Calu3 (cell line): ENCODE results near the gene DRD4. TPM values are rescaled to one million over a fixed set of nuclear protein-coding genes. Genes with fewer than 3 reads are reported as not detected.

ENCODE experiments used
- BruUV-seq: library from RNA; stranded (reverse); fragments of 400-500 nt; replicated peaks from 2 replicates; lab custom pipeline; 2021; lab: Mats Ljungman, UMichigan
- CTCF ChIA-PET: fragments of 300-600 bp; sonication (Branson Sonifier 250); formaldehyde crosslinking; loops from one replicate; lab custom pipeline; 2022; ENCODE audit warnings: antibody characterized with exemption; lab: Charles Lee
- DNase-seq: peaks from one replicate; pipeline ENCODE4 v3.0.0; 2022
- H3K27ac Mint-ChIP-seq: one replicate; pipeline ENCODE4 v1.8.0; 2022; ENCODE audit warnings: mixed read lengths; ENCODE audit not compliant: unreplicated experiment
- H3K27me3 Mint-ChIP-seq: one replicate; pipeline ENCODE4 v1.8.0; 2022; ENCODE audit warnings: mixed read lengths; ENCODE audit not compliant: unreplicated experiment
- H3K36me3 Mint-ChIP-seq: one replicate; pipeline ENCODE4 v1.8.0; 2022; ENCODE audit warnings: mild to moderate bottlenecking, moderate library complexity, mixed read lengths; ENCODE audit not compliant: insufficient read depth, unreplicated experiment
- H3K4me1 Mint-ChIP-seq: one replicate; pipeline ENCODE4 v1.8.0; 2022; ENCODE audit warnings: mild to moderate bottlenecking, low read depth, mixed read lengths; ENCODE audit not compliant: unreplicated experiment
- H3K4me3 Mint-ChIP-seq: one replicate; pipeline ENCODE4 v1.8.0; 2022; ENCODE audit warnings: mild to moderate bottlenecking, low read depth, moderate library complexity, mixed read lengths; ENCODE audit not compliant: unreplicated experiment
- H3K9me3 Mint-ChIP-seq: one replicate; pipeline ENCODE4 v1.8.0; 2022; ENCODE audit warnings: low read depth, mixed read lengths; ENCODE audit not compliant: unreplicated experiment
- intact Hi-C: fragments of 100-400 bp; cut with micrococcal nuclease; formaldehyde crosslinking; loops from one replicate; pipeline ENCODE4 v1.10.0; 2022; ENCODE audit not compliant: unreplicated experiment
- total RNA-seq: library from RNA; stranded (reverse); gene quantifications from 2 replicates; pipeline ENCODE4 v1.2.3, GENCODE V29; 2022
- TF ChIP-seq, protein P1 (sequence below): fragments of 200-600 bp; IDR thresholded peaks from one replicate; pipeline ENCODE4 v1.8.0; 2022; ENCODE audit warnings: antibody characterized with exemption; ENCODE audit not compliant: unreplicated experiment

The DRD4 gene
- total RNA-seq, 1 experiment from 2014 or later, result 1.3 TPM

DNA sequence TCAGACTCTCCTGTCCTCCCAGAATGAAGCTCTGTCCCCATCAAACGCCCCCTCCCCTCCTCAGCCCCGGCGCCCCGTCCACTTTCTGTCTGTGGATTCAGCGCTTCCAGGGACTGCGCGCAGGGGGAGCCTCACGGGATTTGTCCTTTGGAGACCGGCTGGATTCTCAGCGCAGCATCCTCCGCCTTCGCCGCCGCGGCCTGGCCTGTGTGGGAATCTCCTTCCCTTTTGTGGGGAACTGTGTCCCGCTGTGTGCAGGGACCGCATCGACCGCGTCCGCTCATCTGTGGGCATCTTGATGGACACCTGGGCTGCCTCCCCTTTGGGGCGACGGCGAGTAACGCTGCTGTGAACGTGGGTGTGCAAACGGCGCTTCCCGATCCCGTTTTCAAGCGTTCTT lies 9.0 kb upstream of the DRD4 start:
- TF ChIP-seq, protein P1, sequence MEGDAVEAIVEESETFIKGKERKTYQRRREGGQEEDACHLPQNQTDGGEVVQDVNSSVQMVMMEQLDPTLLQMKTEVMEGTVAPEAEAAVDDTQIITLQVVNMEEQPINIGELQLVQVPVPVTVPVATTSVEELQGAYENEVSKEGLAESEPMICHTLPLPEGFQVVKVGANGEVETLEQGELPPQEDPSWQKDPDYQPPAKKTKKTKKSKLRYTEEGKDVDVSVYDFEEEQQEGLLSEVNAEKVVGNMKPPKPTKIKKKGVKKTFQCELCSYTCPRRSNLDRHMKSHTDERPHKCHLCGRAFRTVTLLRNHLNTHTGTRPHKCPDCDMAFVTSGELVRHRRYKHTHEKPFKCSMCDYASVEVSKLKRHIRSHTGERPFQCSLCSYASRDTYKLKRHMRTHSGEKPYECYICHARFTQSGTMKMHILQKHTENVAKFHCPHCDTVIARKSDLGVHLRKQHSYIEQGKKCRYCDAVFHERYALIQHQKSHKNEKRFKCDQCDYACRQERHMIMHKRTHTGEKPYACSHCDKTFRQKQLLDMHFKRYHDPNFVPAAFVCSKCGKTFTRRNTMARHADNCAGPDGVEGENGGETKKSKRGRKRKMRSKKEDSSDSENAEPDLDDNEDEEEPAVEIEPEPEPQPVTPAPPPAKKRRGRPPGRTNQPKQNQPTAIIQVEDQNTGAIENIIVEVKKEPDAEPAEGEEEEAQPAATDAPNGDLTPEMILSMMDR, result no peak
- DNase-seq, result no peak
- Mint-ChIP-seq H3K4me1 (peaks cover 9% of the 10 kb centered on the region), H3K36me3 (peaks cover 30% of the 10 kb centered on the region), H3K4me3 (no peak overlapping the region), H3K27ac (no peak overlapping the region), H3K9me3 (peaks cover 4% of the 10 kb centered on the region), H3K27me3 (no peaks in the 10 kb centered on the region)
- no TSS peak for BruUV-seq
- intact Hi-C loops, result no loop called here
- CTCF ChIA-PET, result no interaction called here

DNA sequence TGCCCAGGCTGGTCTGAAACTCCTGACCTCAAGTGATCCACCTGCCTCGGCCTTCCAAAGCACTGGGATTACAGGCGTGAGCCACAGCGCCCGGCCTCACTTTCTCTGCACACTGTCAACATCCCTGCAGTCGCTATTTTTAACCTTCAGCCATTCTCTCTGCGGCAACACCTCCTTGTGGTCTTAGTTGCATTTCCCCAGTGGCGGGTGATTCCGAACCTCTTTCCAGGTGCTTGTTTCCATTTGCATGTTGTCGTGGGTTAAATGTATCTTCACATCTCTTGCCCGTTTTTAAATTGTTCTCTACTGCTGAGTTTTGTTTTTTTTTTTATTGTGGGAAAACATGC lies 7.9 kb upstream of the DRD4 start:
- intact Hi-C loops, result no loop called here
- Mint-ChIP-seq H3K27ac (no peak overlapping the region), H3K27me3 (no peaks in the 10 kb centered on the region), H3K4me1 (no peaks in the 10 kb centered on the region), H3K4me3 (no peak overlapping the region), H3K9me3 (peaks cover 4% of the 10 kb centered on the region), H3K36me3 (peaks cover 19% of the 10 kb centered on the region)
- CTCF ChIA-PET, result no interaction called here
- BruUV-seq, result no TSS peak
- TF ChIP-seq, protein P1, result no peak
- no peak for DNase-seq

DNA sequence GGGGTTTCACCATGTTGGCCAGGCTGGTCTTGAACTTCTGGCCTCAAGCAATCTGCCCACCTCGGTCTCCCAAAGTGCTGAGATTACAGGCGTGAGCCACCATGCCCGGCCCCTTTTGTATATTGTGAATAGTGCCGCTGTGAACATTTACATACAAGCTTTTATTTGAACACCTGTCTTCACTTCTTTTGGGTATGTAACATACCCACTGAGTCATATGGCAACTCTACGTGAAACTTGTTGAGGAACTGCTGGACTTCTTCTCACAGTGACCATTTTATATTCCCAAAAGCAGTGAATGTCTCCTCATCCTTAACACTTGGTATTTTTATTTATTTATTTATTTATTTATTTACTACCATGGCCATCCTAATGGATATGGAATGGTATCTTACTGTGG lies 6.2 kb upstream of the DRD4 start:
- H3K9me3 Mint-ChIP-seq, result peaks cover 4% of the 10 kb centered on the region
- DNase-seq, result no peak
- H3K27ac Mint-ChIP-seq, result no peak overlapping the region
- CTCF ChIA-PET, result no interaction called here
- TF ChIP-seq, protein P1, result no peak
- H3K36me3 Mint-ChIP-seq, result peaks cover 15% of the 10 kb centered on the region
- H3K27me3 Mint-ChIP-seq, result no peaks in the 10 kb centered on the region
- intact Hi-C loops, result no loop called here
- no peak overlapping the region for H3K4me3 Mint-ChIP-seq
- H3K4me1 Mint-ChIP-seq, result no peaks in the 10 kb centered on the region
- BruUV-seq, result no TSS peak

DNA sequence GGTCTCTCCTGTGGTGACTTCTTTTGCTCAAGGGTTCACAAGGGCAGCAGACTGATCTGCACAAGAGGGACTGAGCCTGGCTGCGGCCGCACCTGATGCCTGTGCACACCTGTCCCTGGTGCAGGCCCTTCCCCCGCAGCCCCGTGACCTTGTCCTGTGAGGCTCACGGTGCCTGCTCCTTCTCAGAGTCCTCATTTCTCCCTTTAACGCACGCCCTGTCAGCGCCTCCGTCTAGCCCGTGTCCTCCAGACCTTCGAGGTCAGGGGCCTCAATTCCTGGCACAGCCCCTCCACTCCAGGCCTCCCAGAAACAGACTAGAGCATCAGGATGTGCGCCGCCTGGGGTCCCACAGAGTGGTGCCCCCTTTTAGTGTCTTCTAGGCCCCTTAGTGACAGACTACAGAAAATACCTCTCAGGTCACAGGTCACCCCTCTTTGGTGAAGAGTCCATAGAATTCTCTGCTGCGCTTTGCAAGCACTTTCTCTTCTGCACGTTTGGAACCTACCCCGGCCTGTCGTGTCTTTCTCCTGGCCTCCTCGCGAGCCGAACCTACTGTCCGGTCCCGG lies 1.0 kb upstream of the DRD4 start:
- intact Hi-C loops, result no loop called here
- no peak overlapping the region for H3K27ac Mint-ChIP-seq
- no peaks in the 10 kb centered on the region for H3K27me3 Mint-ChIP-seq
- DNase-seq, result no peak
- peaks cover 34% of the 10 kb centered on the region for H3K36me3 Mint-ChIP-seq
- TF ChIP-seq, protein P1, result no peak
- no peaks in the 10 kb centered on the region for H3K9me3 Mint-ChIP-seq
- no peaks in the 10 kb centered on the region for H3K4me1 Mint-ChIP-seq
- CTCF ChIA-PET, result no interaction called here
- BruUV-seq, result no TSS peak
- no peak overlapping the region for H3K4me3 Mint-ChIP-seq
